Thoracic aorta (tissue), 2 donors: ENCODE results near the gene B3GNT7. TPM values are rescaled to one million over a fixed set of nuclear protein-coding genes. Genes with fewer than 3 reads are reported as not detected.
"Not testable (repeated sequence)": the region's sequence is repeated elsewhere in the genome, so short reads cannot be mapped to it uniquely, and the experiment has no call there.

Experiments used
- ATAC-seq: fragments of 150-250 bp; one replicate; pipeline ENCODE4 v1.8.0; 2017; ENCODE audit warnings: low read depth; ENCODE audit not compliant: insufficient number of reproducible peaks, low FRiP score
- DNase-seq: peaks from one replicate; pipeline ENCODE4 v3.0.0-alpha.2; 2020; ENCODE audit warnings: low spot score
- H3K27ac ChIP-seq, 2 donors: fragments of 200-600 bp; sonication (generic); 1 replicate in 1 of 2; 2 replicates in 1 of 2; pipeline ENCODE4 v1.5.1; 2016; ENCODE audit warnings: mild to moderate bottlenecking in 2 of 2, moderate library complexity in 2 of 2
- H3K27me3 ChIP-seq: fragments of 200-600 bp; sonication (generic); replicated peaks from 2 replicates; pipeline ENCODE4 v1.6.0; 2016; ENCODE audit warnings: mild to moderate bottlenecking; ENCODE audit not compliant: insufficient read depth
- H3K36me3 ChIP-seq: fragments of 200-600 bp; sonication (generic); one replicate; pipeline ENCODE4 v1.5.1; 2016
- H3K4me1 ChIP-seq, 2 donors: fragments of 200-600 bp; sonication (generic); 1 replicate in 1 of 2; 2 replicates in 1 of 2; pipeline versions ENCODE4 v1.5.1 to v1.6.0; 2016; ENCODE audit warnings: low read depth in 2 of 2, mild to moderate bottlenecking in 1 of 2; ENCODE audit not compliant: control insufficient read depth in 1 of 2
- H3K4me3 ChIP-seq: fragments of 200-600 bp; sonication (generic); 2 replicates; pipeline ENCODE4 v1.5.1; 2016; ENCODE audit warnings: mild to moderate bottlenecking
- H3K9me3 ChIP-seq: fragments of 200-600 bp; sonication (generic); 2 replicates; pipeline ENCODE4 v1.5.1; 2016
- total RNA-seq, 2 donors: library from RNA; depleted of rRNA; stranded (reverse); fragments of >200 nt; gene quantifications; one replicate each; pipeline versions ENCODE4 v1.1.0 to v1.2.3, GENCODE V29; 2016
- TF ChIP-seq, protein P1 (sequence below): fragments of 200-600 bp; sonication (generic); IDR thresholded peaks from one replicate; pipeline ENCODE4 v1.5.1; 2019; ENCODE audit warnings: antibody characterized with exemption

The B3GNT7 gene, protein sequence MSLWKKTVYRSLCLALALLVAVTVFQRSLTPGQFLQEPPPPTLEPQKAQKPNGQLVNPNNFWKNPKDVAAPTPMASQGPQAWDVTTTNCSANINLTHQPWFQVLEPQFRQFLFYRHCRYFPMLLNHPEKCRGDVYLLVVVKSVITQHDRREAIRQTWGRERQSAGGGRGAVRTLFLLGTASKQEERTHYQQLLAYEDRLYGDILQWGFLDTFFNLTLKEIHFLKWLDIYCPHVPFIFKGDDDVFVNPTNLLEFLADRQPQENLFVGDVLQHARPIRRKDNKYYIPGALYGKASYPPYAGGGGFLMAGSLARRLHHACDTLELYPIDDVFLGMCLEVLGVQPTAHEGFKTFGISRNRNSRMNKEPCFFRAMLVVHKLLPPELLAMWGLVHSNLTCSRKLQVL
- total RNA-seq: 10 to 100 TPM; 11.4 to 17.5 TPM

GRCh38 chr2:231395188-231396057 lies at the start of gene B3GNT7:
TSS of gene B3GNT7 (plus strand) at chr2:231395710. CDS start at chr2:231395804, 94 bp downstream.
- H3K27ac ChIP-seq: peak within 1 kb of the TSS; percentile 48 to 81
- ATAC-seq: no peak

DNA sequence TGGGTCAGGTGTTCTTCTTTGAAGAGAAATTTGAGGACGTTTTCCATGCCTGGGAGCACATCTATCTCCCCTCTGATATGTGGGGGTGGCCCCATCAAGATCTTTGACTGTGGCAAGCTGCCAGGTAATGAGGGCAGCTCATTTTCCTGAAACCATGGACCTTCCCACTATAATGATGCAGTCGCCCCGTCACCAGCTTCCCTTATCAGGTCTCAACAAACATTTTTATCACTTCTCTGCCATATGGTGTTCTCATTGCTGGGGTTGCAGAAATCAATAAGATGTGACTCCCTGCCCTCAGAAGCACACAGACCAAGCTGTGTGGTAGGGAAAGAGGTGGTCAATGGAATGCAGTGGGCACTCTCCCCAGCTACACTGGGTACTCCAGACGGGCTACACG lies 48.4 kb upstream of the B3GNT7 start:
- Histone ChIP-seq H3K27ac (no peak overlapping the region), H3K9me3 (no peaks in the 10 kb centered on the region), H3K4me1 (no peaks in the 10 kb centered on the region), H3K36me3 (no peaks in the 10 kb centered on the region), H3K27me3 (no peaks in the 10 kb centered on the region), H3K4me3 (no peak overlapping the region)
- DNase-seq (no peak), ATAC-seq (no peak)
- TF ChIP-seq, protein P1, sequence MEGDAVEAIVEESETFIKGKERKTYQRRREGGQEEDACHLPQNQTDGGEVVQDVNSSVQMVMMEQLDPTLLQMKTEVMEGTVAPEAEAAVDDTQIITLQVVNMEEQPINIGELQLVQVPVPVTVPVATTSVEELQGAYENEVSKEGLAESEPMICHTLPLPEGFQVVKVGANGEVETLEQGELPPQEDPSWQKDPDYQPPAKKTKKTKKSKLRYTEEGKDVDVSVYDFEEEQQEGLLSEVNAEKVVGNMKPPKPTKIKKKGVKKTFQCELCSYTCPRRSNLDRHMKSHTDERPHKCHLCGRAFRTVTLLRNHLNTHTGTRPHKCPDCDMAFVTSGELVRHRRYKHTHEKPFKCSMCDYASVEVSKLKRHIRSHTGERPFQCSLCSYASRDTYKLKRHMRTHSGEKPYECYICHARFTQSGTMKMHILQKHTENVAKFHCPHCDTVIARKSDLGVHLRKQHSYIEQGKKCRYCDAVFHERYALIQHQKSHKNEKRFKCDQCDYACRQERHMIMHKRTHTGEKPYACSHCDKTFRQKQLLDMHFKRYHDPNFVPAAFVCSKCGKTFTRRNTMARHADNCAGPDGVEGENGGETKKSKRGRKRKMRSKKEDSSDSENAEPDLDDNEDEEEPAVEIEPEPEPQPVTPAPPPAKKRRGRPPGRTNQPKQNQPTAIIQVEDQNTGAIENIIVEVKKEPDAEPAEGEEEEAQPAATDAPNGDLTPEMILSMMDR: no peak

More at GRCh38 chr2:231395188-231396057, at the start of gene B3GNT7:
- peaks cover 10% of the 10 kb centered on the region for H3K36me3 ChIP-seq
- H3K4me3 ChIP-seq: peak within 1 kb of the TSS; percentile 73
- H3K9me3 ChIP-seq: no peaks in the 10 kb centered on the region
- TF ChIP-seq, protein P1: no peak
- no peak for DNase-seq
- no peaks in the 10 kb centered on the region for H3K27me3 ChIP-seq
- peaks cover 21 to 56% of the 10 kb centered on the region in 2 donors for H3K4me1 ChIP-seq

- DNase-seq: no peak
- TF ChIP-seq, protein P1: no peak
- Histone ChIP-seq H3K36me3 (no peaks in the 10 kb centered on the region), H3K4me3 (no peak overlapping the region), H3K9me3 (no peaks in the 10 kb centered on the region), H3K4me1 (no peaks in the 10 kb centered on the region), H3K27me3 (no peaks in the 10 kb centered on the region), H3K27ac (no peak overlapping the region)
- no peak for ATAC-seq
Measured at GRCh38 chr2:231347638-231348037, 47.9 kb upstream of the B3GNT7 start.

DNA sequence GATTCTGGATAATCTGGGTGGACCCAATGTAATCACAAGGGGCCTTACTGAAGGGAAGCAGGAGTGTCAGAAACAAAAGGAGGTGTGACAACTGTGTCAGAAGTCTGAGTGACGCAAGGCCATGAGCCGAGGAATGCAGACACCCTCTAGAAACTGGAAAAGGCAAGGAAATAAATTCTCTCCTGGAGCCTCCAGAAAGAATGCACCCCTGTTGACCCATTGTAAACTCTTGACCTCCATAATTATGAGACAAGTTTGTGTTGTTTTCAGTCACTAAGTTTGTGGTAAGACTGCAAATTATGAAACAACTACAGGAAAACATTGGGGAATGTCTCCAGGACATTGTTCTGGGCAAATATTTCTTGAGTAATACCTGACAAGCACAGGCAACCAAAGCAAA lies 47.3 kb upstream of the B3GNT7 start:
- TF ChIP-seq, protein P1: no peak
- Histone ChIP-seq H3K36me3 (no peaks in the 10 kb centered on the region), H3K27ac (no peak overlapping the region), H3K27me3 (no peaks in the 10 kb centered on the region), H3K9me3 (no peaks in the 10 kb centered on the region), H3K4me3 (no peak overlapping the region), H3K4me1 (no peaks in the 10 kb centered on the region)
- ATAC-seq (no peak), DNase-seq (no peak)

DNA sequence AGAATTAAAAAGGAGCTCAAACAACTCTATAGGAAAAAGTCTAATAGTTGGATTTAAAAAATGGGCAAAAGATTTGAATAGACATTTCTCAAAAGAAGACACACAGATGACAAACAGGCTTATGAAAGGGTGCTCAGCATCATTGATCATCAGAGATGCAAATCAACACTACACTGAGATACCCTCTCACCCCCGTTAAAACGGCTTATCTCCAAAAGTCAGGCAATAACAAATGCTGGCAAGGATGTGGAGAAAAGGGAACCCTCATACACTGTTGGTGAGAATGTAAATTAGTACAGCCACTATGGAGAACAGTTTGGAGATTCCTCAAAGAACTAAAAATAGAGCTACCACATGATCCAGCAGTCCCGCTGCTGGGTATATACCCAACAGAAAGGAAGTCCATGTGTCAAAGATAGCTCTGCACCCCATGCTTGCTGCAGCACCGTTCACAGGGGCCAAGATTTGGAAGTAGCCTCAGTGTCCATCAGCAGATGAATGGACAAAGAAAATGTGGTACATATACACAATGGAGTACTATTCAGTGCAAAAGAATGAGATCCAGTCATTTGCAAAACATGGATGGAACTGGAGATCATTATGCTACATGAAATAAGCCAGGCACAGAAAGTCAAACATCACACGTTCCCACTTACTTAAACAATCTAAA lies 46.7 kb upstream of the B3GNT7 start:
- Histone ChIP-seq H3K27ac (no peak overlapping the region), H3K4me3 (no peak overlapping the region), H3K27me3 (no peaks in the 10 kb centered on the region), H3K9me3 (no peaks in the 10 kb centered on the region), H3K36me3 (no peaks in the 10 kb centered on the region), H3K4me1 (no peaks in the 10 kb centered on the region)
- TF ChIP-seq, protein P1: no peak
- ATAC-seq: no peak
- DNase-seq: no peak

GRCh38 chr2:231349374-231349735 lies 46.2 kb upstream of the B3GNT7 start:
- not testable (repeated sequence) for ATAC-seq, H3K27me3 ChIP-seq, DNase-seq, H3K36me3 ChIP-seq, H3K27ac ChIP-seq, H3K4me1 ChIP-seq, H3K4me3 ChIP-seq, H3K9me3 ChIP-seq
